ENCODE data around the gene ZP4.
"Not testable (repeated sequence)": the region's sequence is repeated elsewhere in the genome, so short reads cannot be mapped to it uniquely, and the experiment has no call there.

The ZP4 gene

DNA sequence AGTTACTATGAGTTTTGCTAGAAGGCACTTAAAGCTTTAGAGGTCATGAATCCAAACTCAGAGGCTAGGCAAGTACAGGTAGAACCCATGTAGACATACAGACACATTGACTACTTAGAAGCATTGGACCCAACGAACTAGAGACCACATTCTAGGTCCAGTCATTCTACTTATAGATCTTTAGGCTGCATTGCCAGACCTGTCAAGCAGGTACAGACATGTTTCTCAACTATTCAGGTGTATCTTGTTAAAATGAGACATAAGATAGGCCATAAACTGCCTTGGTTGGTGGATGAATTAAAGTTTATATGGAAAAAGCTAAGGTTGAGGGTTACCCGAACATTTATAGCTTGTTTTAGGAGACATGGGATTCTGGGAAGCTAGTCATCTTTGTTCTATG is 6.5 kb downstream of the ZP4 start:
- in situ Hi-C loops (cut with HindIII; ENCODE audit: low pct_ligation_motif_present, low pct_unique_long_range_greater_than_20kb, low sequenced_read_pairs): no loop called here
- no peak for DNase-seq

DNA sequence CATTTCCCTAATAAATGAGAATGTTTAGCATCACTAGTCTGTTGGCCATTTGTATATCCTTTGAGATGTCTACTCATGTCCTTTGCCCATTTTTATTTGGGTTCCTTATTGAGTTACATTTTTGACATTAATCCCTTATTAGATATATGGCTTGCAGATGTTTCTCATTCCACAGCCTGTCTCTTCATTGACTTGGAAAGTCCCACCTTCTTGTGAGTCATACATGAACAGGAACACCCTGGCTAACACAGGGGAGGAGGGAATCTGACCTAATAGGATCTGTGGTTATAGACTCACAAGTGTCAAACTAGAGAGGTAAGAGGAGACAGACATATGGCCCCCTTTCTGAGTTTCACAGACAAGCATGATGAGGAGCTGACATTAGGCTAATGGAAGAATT is 11.5 kb downstream of the ZP4 start:
- peak; percentile 75 for DNase-seq
- in situ Hi-C loops (cut with HindIII; ENCODE audit: low pct_ligation_motif_present, low pct_unique_long_range_greater_than_20kb, low sequenced_read_pairs): no loop called here

DNA sequence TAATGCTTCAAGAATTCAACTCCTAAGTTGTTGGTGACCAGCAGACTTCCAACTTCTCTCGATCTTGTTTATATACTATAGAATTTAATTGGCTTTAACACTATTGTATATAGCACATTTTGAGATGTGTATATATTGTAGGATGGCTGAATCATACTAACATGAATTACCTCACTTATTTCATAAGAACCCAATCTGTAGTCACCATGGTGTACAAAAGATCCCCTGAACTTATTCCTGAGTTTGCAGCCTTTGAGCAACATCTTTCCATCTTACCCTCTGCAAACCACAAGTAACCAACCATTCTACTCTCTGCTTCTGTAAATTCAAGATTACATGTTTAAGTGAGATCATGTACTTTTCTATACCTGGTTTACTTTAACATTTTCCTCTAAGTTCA is 12.3 kb downstream of the ZP4 start:
- in situ Hi-C loops (cut with HindIII; ENCODE audit: low pct_ligation_motif_present, low pct_unique_long_range_greater_than_20kb, low sequenced_read_pairs): no loop called here
- no peak for DNase-seq

DNA sequence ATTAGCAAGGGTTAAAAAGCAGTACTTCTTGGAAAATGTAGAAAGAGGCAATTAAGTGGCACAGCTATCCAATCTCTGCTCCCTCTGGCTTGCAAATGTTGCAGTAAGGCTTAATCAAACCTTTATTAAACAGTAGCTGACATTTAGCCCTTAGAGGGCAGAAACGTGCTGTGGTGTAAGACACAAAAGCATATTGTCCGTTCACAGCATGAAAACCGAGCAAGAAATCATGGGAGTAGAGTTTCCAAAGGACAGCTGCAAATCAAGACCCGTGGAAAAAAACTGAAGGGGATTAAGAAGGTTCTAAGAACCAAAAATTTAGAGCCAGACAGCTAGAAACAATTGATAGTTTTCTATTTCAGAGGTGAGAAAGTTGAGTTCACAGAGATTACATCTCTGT is 13.1 kb downstream of the ZP4 start:
- in situ Hi-C loops (cut with HindIII; ENCODE audit: low pct_ligation_motif_present, low pct_unique_long_range_greater_than_20kb, low sequenced_read_pairs): no loop called here
- DNase-seq: peak; percentile 10

DNA sequence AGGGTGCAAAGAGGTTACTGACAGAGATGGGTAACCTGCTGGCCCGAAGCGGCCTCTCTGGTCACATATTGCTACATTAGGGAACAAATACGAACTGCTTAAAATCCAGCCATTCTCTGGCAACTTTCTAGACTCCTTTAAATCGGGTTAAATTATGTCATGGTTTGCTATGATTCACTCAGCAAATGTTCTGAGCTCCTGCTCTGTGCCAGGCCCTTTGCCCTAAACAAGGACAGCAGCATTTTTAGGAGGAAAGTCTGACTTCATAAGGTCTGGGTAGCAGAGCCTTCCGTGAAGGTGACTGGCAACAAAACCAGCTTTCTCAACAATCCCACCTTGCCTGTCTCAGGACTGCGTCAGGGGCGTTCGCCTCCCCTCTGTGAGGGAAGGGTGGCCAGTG is 15.4 kb downstream of the ZP4 start:
- in situ Hi-C loops (cut with HindIII; ENCODE audit: low pct_ligation_motif_present, low pct_unique_long_range_greater_than_20kb, low sequenced_read_pairs): no loop called here
- DNase-seq: peak; percentile 14

DNA sequence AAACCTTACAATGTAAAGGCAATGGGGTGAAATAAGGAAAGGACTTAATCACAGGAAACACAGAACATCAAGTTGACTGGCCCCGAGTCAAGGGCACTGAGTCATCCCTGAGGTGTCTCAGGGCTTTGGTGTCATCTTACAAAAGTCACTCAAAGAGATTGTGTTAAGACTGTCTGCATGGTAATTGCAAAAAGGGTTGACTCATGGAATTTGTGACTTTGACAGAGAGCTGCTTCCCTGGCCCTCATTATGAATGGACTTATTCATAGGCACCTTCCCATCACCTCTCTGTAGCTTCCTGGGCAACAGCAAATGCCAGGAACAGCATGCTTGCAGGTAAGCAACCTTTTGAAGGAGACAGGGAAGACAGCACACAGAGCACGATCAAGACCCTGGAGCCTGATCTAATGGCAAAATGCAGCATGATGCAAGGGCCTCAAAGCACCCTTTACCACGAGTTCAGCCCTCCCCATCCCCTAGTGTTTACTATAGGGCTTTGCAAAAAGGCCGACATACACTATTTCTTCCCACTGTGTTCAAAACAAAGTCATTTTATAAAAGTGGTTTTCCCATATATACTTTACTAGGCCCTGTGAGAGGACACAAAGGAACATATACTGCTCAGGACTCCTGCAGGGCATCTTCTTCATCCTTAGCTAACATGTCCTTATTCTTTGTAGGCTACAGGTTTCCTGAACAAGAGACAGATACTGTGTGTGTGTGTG is 17.1 kb downstream of the ZP4 start:
- DNase-seq: peak; percentile 82
- in situ Hi-C loops (cut with HindIII; ENCODE audit: low pct_ligation_motif_present, low pct_unique_long_range_greater_than_20kb, low sequenced_read_pairs): no loop called here

DNA sequence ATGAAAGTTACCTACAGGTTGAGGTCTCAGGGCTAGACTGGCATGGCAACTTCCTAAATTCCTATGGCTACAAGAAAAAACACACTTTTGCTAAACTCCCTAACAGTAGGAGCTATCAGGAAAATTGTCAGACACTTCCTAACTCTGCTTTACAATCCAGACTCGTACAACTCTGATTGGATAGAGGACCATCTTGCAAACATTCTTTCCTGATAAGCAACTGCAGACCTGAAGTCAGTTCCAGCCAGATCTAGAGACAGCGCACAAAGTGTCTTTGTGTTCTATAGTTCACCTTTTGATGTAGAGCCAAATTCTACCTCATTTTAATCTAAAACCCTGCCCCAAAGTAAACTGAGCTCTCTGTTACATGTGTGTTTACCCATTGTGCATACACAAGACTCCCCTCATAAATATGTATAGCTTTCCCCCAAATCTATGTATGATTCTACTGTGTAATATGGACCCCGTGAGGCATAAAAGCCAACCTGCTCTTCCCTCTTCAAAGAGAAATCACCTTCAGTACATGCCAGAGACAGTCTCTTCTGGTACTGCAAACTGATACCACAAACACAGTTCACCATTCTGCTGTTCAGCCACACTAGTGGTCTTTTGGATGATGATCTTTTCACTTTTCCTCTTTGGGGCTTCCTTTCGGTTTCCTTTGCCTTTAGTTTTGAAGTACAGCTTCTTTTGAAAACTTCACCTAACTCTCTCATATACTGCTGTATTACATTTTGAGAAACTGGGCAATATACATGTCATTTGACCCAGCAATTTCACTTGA is 21.7 kb downstream of the ZP4 start:
- in situ Hi-C loops (cut with HindIII; ENCODE audit: low pct_ligation_motif_present, low pct_unique_long_range_greater_than_20kb, low sequenced_read_pairs): no loop called here
- DNase-seq: no peak

DNA sequence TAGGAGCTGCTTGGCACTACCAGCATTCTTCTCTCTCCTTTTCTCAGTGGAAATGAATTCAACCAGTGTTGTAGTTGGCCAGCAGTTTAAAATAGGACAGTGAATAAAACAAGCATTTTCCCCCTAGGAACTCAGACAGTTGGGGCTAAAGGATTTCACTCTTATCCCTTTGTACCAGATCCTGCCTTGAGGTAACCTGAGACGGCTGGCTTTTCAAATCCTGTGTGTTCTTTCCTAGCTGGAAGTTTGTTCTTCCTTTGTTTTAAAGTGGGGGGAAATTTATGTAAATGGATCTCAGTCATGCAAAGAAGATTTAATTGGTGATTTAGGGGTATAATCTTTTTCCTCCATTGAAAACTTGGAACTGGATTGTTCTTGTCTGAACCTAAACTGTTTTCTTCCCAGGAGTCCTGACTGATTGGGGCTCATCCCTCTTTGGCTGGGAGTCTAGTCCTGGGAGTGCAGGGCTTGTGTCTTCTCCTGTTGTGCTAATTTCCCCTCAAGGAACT is 23.3 kb downstream of the ZP4 start:
- in situ Hi-C loops (cut with HindIII; ENCODE audit: low pct_ligation_motif_present, low pct_unique_long_range_greater_than_20kb, low sequenced_read_pairs): no loop called here
- DNase-seq: no peak

DNA sequence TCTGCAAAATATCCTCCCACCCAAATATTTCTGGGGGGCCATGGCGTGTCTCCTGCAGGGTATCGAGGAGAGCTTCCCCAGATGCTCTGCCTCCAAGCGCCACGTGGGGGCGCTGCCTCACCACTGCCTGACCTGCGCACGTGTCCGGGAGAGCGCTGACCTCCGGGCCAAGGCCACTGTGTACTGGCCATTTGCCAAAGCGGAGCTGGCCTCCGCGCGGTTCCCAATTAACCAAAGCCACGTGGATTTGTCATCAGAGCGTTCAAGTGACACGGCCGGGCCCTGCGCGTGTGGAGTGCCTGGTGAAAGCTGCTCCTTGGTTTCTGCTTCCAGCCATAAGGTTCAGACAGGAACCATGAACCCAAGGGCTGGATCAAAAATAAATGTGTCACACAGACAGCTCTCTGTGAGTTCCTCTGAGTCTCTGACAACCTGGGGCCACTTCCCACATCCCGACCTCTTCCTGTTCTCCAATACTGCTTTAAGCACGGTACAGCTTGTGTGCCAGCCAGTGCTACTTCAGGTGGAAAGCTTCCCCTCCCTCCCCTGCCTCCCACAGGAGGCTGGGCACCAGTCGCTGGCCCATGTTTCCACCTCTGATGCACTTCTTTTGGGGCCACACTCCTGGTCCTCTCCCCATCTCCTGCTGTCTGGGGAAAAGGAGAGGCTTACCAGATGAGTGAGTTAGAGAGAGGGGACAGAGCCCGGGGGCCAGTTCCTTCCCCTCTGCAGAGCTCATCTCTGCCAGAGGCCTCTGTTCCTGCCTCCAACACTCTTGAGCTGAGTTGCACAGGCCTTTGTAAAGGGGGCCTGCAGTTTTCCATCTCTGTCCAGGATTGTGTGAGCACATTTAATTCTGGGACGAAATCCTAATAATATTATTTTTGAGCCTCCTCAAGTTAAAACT is 26.1 kb downstream of the ZP4 start:
- in situ Hi-C loops (cut with HindIII; ENCODE audit: low pct_ligation_motif_present, low pct_unique_long_range_greater_than_20kb, low sequenced_read_pairs): no loop called here
- peak; percentile 74 for DNase-seq

DNA sequence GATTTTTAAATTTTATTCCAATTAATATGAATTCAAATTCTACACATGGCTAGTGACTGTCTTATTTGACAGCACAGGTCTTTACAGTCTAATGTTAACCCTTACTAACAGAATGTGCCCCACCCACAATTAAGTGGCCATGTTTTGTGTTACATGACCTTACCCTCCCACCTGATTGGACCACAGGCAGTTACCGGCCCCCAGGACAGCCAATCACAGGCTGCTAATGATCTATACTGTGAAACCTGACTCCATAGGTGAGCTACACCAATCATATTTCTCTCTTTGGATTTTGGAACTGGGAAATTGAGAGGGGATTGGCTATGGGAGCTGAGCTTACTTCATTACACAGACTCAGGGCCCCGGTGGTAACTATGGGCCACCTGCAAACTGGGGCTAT is 27.5 kb downstream of the ZP4 start:
- in situ Hi-C loops (cut with HindIII; ENCODE audit: low pct_ligation_motif_present, low pct_unique_long_range_greater_than_20kb, low sequenced_read_pairs): no loop called here
- DNase-seq: no peak

DNA sequence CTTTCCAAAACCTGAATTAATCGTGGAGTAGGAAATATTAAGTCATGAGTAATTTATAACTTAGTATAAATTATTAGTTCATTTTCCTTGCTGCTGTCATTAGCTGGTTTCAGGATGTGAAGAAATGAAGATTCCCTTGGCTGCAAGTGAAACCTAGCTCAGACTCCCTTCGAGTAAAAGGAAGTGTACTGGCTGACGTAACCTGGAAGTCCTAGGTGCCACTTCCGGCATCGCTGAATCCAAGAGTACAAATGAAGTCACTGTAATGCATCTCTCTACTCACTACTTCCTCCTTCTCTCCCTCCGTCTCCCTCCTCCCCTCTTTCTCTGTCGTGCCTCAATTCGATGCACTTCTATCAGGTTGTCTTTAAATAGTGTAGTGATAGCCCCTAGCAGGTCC is 28.8 kb downstream of the ZP4 start:
- in situ Hi-C loops (cut with HindIII; ENCODE audit: low pct_ligation_motif_present, low pct_unique_long_range_greater_than_20kb, low sequenced_read_pairs): no loop called here
- DNase-seq: no peak

DNA sequence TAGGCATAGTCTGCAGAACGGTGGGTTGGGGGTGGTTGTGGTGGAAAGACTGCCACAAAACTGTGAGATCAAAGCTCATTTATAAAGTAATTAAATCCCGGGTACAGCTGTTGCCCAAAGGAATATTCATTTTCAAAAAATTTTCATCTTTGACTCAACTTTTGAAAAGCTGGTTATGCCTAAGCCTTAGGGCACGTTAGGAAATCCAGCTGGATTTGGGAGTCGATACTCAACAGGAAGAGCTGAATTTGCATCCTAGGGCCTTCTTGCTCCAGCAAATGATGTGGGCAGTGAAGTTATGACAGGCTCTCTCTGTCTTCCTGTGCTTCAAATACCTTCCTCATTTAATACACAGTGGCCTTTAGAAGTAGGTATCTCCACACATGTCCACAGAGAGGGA is 31.7 kb downstream of the ZP4 start:
- no peak for DNase-seq
- in situ Hi-C loops (cut with HindIII; ENCODE audit: low pct_ligation_motif_present, low pct_unique_long_range_greater_than_20kb, low sequenced_read_pairs): no loop called here

DNA sequence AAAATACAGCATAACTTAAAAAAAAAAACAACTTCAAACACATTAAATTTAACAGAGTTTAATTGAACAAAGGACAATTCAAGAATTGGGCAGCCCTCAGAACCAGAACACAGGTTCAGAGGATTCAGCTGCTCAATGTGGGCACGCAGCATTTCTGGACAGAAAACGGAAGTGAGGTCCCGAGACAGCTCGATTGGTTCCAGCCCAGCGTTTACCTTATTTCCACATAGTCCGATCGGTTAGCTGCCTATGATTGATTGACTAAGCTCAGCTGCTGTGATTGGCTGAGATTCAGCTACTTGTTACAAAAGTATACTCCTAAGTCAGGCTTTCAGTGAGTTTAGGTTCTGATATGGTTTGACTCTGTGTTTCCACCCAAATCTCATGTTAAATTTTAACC is 33.3 kb downstream of the ZP4 start:
- in situ Hi-C loops (cut with HindIII; ENCODE audit: low pct_ligation_motif_present, low pct_unique_long_range_greater_than_20kb, low sequenced_read_pairs): no loop called here
- DNase-seq: no peak

DNA sequence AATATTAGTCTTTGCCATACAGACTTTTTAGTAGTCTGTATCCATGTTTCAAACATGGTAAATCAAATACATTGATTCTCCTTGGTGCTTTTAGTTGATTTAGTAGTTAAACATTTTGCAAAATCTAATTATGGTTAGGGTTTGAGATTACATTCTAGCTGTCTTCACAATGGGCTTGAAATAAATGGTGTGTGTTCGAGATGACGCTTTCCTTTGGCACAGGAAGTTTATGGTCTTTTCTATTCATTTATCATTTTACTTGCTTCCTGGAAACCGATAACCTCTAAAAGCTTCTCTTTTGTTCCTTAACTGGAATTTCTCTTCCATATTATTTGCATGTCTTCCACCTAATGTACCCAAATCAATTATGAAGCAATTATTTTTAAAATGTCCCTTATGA is 38.4 kb downstream of the ZP4 start:
- in situ Hi-C loops (cut with HindIII; ENCODE audit: low pct_ligation_motif_present, low pct_unique_long_range_greater_than_20kb, low sequenced_read_pairs): no loop called here
- no peak for DNase-seq

DNA sequence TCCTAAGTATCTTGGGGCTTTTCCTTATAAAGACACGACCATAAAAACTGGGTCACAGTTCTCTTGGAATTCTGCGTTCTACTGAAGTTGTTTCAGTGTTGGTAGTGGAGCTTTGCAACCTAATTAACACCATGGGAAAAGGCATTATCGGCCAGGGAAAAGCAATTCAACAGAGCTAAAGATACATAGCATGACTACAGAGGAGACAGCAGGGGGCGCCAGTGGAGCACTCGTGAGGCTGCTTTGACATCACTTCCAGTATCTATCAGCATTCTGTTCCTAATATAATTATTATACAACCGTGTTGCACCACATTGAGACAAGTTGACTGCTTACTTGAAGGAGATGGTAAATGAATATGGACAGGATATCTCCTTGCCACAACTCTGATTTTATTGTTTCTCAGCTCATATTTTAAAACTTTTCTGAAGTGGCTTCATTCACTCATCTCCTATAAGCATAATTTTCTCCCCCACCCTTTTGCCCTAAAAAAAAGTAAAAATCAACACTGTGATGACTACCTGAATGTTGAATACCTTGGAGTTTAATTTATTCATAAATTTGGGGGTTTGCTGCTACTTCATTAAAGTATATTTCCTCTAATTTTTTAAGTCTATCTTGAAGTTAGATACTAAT is 39.4 kb downstream of the ZP4 start:
- DNase-seq: peak; percentile 67
- in situ Hi-C loops (cut with HindIII; ENCODE audit: low pct_ligation_motif_present, low pct_unique_long_range_greater_than_20kb, low sequenced_read_pairs): no loop called here

DNA sequence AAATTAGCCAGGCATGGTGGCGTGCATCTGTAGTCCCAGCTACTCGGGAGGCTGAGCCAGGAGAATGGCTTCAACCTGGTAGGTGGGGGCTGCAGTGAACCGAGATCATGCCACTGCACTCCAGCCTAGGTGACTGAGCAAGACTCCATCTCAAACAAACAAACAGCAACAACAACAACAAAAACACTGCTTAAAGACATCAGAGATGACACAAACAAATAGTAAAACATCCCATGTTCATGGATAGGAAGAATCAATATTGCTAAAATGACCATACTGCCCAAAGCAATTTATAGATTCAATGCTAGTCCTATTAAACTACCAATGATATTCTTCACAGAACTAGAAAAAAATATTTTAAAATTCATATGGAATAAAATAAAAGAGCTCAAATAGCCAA is 47.2 kb downstream of the ZP4 start:
- in situ Hi-C loops (cut with HindIII; ENCODE audit: low pct_ligation_motif_present, low pct_unique_long_range_greater_than_20kb, low sequenced_read_pairs); DNase-seq: not testable (repeated sequence)

DNA sequence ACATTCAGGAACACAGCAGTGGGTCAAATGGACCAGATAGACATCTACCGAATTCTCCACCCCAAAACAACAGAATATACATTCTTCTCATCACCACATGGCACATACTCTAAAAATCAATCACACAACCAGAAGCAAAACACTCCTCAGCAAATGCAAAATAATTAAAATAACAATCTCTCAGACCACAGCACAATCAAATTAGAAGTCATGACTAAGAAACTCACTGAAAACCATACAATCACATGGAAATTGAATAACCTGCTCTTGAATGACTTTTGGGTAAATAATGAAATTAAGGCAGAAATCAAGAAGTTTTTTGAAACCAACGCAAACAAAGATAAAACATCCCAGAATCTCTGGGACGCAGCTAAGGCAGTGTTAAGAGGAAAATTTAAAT is 49.2 kb downstream of the ZP4 start:
- DNase-seq: no peak
- in situ Hi-C loops (cut with HindIII; ENCODE audit: low pct_ligation_motif_present, low pct_unique_long_range_greater_than_20kb, low sequenced_read_pairs): no loop called here

DNA sequence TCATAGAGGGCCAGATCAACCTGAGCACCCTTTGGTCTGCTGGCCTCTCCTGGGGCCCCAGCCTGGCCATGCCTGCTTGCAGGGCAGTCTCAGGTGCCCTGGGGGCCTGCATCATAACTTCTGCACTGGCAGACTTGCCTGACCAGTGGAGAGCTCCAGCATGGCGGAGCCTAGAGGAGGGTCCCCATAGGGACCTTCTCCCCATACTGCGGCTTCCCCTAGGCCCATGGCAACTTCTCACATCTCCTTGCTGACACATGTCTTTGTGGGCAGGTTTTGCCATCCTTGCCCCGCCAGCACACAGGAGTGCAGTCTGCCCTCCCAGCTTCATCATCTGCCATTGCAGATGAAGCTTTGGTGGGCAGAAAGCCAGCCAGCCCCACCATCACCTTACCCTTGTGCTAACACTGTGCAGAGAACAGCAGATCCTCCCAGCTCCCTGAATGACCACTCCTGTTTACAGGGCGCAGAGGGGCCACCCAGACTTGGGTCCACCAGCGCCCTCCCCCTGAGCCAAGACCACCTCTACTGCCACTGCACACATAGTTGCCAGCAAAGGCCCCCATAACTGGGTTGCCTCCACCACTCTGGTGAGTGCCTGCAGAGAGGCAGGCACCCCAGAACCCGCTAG is 51.7 kb downstream of the ZP4 start:
- DNase-seq: no peak
- in situ Hi-C loops (cut with HindIII; ENCODE audit: low pct_ligation_motif_present, low pct_unique_long_range_greater_than_20kb, low sequenced_read_pairs): no loop called here
